Measurements from ENCODE around the gene RUBCN.
"Not testable (repeated sequence)": the region's sequence is repeated elsewhere in the genome, so short reads cannot be mapped to it uniquely, and the experiment has no call there.

DNA sequence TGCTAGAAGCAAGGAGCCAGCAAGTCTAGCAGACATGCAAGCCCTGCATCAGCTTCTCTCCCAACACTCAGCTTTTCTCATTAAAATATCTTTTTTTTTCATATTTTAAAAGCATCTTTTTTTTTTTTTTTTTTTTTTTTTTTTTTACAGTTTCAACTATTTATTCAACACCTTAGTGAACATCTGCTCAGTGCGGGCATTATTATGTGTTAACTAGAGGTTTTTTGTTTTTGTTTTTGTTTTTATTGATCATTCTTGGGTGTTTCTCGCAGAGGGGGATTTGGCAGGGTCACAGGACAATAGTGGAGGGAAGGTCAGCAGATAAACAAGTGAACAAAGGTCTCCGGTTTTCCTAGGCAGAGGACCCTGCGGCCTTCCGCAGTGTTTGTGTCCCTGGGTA, 5.9 kb downstream of the RUBCN start:
- TF ChIP-seq, protein P1, sequence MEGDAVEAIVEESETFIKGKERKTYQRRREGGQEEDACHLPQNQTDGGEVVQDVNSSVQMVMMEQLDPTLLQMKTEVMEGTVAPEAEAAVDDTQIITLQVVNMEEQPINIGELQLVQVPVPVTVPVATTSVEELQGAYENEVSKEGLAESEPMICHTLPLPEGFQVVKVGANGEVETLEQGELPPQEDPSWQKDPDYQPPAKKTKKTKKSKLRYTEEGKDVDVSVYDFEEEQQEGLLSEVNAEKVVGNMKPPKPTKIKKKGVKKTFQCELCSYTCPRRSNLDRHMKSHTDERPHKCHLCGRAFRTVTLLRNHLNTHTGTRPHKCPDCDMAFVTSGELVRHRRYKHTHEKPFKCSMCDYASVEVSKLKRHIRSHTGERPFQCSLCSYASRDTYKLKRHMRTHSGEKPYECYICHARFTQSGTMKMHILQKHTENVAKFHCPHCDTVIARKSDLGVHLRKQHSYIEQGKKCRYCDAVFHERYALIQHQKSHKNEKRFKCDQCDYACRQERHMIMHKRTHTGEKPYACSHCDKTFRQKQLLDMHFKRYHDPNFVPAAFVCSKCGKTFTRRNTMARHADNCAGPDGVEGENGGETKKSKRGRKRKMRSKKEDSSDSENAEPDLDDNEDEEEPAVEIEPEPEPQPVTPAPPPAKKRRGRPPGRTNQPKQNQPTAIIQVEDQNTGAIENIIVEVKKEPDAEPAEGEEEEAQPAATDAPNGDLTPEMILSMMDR (conservative IDR thresholded peaks at IDR 0.05; ENCODE audit: low read length) = not testable (repeated sequence)
- not testable (repeated sequence) for TF ChIP-seq EZH2phosphoT487 (IDR thresholded peaks at IDR 0.05; ENCODE audit: borderline replicate concordance, low read depth, low read length)
